Fibroblast of upper back skin (primary cell): ENCODE data around the gene VASP.
"Not testable (repeated sequence)": the region's sequence is repeated elsewhere in the genome, so short reads cannot be mapped to it uniquely, and the experiment has no call there.

Source experiments
- DNase-seq: peaks from one replicate; pipeline ENCODE4 v3.0.0-alpha.2; 2013

The VASP gene

DNA sequence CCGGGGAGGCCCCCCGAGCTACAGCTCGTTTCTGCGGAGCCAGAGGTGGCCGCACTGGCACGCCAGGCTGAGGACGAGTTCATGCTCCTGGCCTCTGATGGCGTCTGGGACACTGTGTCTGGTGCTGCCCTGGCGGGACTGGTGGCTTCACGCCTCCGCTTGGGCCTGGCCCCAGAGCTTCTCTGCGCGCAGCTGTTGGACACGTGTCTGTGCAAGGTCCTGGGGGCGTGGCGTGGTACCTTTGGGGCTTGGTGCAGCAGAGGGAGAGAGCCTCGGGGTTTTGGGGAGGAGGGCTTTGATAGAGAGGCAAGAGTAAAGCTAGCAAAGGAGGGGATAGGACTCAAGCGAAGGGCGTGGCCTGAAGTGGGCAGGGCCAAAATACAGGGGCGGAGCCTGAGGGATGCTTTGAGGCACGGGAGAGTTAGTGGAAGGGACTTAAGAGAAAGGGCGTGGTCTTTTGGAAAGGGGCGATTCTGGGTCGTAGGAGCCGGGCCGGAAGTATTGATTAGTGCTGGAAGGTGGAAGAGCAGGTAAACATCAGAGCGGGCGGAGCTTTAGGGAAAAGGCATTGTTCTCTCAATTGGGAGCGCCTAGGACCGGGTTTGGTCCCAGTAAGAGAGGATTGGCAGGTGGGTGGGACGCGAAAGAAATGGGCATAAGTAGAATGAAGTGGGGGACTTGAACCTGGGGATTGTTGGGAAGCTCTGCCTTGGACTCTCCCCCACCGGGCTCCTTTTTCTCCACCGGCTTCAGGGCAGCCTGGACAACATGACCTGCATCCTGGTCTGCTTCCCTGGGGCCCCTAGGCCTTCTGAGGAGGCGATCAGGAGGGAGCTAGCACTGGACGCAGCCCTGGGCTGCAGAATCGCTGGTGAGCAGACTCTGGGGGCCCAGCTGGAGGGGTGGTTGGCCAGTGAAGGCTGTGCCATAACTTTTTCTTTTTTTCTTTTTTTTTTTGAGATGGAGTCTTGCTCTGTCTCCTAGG lies 7.8 kb upstream of the VASP start:
- DNase-seq, result no peak

DNA sequence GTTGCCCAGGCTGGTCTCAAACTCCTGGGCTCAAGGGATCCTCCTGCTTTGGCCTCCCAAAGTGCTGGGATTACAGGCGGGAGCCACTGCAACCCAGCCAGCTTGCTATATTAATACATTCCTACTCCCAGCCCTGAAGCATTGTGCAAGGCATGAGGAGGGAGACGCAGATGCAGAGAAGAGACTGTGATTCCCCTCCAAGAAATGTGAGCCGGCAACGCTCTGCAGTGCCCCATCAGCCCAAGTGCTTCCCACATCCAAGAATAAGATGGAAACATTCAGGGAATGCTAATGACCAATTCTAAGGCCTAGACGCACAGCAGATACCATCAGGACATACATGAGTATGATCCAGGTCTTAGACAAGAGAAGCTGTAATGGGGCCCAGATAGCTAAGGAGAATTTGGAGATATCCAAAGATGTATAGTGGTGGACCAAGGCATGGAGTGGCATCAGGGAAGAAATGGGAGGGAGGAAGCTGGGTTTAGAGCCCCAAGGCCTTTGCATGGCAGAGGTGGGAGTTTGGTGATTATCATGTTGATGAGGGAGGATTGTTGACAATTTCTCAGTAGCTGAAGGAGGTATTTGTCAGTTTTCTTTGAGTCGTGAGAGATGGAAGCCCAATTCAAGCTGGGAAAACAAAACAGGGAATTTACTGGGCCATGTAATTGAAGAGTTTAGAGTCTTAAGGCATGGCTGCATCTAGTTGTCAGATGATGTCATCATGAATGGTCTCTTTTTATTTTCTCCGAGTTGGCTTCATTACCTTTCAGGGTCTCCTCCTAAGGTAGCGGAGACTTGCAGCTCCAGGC lies 6.2 kb upstream of the VASP start:
- DNase-seq, result no peak

DNA sequence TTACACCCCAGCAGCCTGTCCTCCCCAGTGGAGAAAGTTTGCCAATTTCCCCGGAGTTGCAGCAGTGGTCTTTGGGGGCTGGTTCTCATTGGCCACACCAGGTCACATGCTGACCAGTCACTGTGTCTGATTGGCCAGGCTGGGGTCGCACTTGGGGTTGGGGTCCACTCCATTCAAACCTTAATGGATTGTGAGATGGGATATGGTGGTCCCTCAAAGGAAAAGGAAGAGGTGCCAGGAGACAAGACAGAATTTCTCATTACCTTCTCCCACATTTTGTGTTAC lies 5.6 kb upstream of the VASP start:
- no peak for DNase-seq

DNA sequence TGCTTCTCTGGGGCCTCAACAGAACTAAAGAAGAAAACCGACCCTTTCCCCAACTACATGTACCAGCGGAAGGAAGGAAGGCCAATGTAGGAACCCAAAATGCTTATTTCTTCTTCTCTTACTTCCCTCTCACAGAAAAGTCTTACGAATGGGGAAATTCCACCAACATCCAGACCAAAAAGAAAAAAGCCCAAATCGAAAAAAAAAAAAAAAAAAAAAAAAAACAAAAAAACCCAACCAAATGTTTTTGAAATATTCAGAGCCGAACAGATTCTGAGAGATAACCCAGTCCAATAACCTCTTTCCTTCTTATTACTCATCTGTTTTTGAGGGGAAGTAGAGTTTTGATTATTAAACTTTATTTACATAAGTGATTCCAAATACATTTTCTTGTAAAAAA lies 5.2 kb upstream of the VASP start:
- no peak for DNase-seq

DNA sequence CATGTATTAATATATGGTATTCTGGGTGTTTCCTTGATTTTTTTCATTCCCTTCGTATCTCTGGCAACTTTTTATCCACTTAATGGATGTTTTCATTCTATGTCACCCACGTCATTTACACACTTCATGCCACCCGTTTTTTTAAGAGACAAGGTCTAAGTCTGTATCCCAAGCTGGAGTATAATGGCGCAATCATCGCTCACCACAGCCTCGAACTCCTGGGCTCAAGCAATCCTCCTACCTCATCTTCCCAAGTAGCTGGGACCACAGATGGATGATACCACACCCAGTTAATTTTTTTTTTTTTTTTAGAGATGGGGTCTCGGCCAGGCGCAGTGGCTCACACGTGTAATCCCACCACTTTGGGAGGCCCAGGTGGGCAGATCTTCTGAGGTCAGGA lies 3.4 kb upstream of the VASP start:
- DNase-seq, result no peak

DNA sequence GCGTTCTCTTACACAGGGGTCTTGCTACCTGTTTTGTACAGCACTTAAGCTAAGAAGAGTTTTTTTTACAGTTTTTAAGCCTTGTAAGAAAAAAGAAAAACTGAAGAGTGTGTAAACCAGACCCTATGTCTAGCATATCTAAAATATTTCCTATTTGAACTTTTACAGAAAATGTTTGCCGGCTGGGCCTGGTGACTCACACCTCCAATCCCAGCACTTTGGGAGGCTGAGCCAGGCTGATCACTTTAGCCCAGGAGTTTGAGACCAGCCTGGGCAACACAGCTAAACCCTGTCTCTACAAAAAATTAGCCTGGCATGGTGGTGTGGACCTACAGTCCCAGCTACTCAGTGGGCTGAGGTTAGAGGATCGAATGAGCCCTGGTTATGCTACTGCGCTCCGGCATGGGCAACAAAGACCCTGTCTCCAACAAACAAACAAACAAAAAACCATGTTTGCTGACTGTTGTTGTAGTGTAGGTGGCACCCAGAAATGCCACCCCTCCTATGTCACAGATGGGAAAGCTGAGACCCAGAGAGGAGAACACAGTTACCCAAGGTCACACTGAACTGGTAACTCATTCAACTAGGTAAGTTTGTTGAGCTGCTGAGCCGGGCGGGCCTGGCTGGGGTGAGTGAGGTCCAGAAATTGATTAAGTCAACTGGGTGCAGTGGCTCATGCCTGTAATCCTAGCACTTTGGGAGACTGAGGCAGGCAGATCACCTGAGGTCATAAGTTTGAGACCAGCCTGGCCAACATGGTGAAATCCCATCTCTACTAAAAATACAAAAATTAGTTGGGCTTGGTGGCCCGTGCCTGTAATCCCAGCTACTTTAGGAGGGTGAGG lies 1.9 kb upstream of the VASP start:
- DNase-seq, result peak; percentile 55

DNA sequence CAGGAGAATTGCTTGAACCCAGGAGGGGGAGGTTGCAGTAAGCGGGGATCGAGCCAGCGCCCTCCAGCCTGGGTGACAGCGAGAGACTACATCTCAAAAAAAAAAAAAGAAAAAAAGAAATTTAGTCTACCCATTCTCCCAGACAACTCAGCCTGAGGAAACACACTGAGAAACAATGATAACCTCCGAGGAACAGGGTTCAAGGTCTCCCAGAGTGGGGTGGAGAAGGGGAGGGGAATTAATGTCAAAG lies 1.4 kb upstream of the VASP start:
- no peak for DNase-seq

DNA sequence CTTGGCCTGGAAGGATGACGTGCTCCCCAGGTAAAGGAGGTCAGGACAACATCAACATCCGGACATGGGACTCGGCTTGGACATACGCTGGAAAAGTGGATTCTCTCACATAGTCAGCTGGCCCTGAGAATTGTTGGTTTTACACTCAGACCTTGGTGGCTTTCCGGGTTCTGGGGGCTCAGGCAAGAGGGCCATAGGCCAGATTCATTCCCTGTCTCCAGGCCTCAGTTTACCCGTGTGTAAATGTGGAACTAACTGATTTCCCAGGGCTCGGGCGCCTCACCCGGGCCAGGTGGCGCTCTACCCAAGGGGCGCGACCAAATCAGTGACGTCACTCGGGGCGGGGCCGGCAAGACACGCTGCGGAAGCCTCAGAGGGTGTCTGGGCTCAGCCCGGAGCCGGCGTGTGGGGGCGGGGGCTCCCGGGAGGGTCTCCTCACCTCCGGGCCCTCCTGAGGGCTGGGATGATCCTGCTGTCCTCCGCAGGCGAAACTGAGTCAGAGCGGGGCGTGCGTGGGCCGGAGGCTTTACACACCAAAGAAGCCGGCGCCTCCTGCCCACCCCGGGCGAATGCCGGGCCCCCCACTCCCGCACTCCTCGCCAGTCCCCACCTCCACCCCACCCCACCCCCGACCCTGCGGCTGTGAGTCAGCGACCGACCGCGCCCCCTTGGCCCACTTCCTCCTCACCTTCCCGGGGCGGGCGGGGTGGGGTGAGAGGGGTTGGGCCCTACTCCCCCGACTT lies 862 bp upstream of the VASP start:
- DNase-seq, result peak; percentile 92

DNA sequence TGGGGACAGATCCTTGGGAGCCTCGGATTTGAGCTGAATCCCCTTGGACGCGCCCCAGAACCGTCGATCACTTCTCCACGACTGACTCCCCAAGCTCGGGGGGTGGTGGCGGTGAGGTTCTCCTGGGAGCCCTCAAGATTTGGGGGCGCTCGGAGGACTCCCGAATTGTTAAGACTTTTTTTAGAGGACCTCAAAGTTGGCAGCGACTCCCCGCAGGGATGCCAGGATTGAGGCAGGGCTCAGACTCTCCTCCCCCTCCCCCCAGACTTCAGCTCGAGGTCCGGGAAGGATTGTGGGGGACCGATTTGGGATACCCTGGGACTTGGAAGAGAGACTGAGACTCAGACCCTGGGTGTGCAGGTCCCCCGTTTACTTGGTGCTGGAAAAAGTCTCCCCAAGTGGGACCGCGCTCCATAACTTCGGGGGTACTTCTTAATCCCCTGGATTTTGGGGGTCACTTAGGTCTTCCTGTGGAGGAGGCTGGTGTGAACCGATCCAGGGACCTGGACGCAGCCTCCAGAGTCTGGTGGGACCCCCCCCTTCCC lies 665 bp downstream of the VASP start:
- no peak for DNase-seq

DNA sequence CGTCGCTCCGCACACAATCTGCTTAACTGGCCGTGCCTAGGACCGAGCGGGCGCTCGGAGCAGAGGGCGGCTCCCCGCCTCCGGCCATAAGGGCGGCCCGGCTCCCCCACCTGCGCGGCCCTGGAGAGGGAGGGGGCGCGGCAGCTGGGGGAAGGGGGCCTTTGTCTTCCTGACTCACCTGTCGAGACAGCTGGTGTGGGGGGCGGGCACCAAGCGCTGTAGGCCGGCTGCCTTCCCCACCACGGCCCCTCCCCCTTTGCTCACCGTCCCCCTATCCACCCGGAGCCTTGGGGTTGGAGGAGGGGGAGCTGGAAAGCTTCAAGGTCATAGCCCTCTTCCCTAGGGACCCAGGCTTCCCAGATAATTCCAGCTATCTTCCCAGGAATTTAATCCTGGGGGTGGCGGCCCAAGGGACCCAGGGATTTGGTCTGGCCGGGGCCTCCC lies 1.2 kb downstream of the VASP start:
- peak; percentile 44 for DNase-seq

DNA sequence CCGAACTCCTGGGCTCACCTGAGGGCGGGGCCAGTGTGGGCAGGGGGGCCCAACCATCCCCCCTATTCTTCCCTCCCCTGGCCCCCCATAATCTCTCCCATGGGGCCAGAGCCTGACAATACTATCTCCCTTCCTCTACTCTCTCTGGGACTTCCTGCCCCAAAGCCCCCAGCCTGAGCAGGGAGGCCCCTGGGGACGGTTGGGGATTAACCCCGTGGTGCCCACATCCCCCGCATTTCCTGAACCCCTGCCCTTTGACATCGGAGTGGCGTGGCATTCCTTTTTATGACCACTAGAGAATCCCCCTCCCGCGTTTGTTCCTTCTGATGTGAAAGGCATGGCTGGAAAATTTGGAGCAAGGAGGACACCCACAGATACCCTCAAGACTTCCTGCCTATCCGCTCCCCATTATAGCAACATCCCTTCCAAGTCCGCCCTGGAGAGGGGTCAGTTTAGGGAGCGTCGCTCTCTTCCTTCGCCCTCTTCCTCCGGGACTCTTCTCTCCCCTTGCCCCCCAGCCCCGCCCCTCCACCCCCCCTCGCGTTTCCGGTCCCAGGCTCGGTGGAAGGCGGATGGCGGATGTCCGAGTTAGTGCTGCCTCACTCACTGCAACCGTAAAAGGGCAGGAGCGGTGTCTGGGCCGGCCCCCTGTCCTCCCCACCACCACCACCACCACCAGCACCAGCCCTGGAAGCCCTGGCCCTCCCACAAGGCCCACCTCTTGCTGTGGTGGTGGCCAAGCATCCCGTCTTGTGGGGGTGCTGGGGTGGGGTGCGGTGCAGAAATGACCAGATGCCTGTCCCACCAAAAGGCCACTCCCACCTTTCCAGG lies 1.8 kb downstream of the VASP start:
- DNase-seq, result peak; percentile 66

DNA sequence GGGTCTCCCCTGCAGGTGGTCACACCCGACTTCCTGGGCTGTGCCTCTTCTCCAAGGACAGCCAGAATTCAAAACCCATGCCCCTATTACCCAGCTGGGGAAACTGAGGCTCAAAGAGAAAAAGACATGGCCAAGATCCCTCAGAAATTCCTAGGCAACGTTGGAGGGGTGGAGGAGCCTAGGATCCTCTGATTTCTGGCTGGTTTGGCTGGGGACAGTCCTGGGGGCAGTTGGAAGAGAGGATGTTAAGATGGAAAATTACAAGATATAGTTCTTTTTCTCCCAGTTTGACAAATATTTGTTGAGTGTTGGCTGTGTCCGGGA lies 2.4 kb downstream of the VASP start:
- no peak for DNase-seq

DNA sequence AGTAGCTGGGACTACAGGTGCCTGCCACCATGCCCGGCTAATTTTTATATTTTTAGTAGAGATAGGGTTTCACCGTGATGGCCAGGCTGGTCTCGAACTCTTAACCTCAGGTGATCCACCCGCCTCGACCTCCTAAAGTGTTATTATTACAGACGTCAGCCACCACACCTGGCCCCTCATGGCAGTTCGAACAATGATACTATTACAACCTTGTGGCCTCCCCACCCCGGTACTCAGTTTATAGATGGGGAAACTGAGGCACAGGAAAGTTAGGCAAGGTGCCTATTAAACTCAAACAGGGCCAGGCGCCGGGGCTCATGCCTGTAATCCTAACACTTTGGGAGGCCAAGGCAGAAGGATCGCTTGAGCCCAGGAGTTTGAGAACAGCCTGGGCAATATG lies 3.1 kb downstream of the VASP start:
- not testable (repeated sequence) for DNase-seq

DNA sequence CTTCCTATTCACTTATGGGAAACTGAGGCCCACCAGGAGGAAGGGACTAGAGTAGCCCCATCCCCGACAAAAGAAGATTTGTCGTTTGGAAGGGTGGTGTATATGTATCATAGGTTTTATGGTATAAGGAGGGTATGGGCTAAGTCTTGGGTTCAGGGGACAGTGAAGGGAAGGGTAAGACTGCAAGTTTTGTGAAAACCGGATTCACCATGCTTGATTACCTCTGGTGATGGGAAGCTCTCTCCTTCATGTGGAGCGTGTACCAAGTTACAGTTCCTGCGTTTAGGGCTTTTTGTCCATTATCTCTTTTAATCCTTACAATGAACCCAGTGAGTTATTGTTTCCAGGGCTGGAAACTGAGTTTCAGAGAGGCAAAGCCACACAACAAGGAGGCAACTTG lies 3.8 kb downstream of the VASP start:
- no peak for DNase-seq

DNA sequence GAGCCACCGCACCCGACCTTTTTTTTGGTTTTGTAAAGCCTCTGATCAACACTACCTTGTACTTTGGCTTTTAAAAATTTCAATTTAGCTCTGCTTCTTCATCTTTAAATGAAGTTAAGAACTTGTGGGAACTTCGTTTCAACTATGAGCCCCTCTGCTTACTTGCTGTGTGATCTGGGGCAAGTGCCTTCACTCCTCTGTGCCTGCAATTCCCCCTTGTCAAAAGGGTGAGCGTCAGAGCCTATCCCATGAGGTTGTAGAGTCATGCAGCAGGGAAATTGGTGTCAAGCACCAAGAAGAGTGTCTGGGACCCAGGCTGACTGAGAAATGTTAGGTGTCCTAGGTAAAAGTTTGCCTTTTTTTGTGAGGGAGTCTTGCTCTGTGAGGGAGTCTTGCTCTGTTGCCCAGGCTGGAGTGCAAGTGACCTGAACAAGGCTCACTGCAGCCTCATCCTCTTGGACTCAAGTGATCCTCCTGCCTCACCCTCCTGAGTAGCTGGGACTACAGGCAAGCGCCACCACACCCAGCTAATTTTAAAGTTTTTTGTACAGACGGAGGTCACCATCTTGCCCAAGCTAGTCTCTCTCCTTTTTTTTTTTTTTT lies 5.7 kb downstream of the VASP start:
- DNase-seq, result no peak

DNA sequence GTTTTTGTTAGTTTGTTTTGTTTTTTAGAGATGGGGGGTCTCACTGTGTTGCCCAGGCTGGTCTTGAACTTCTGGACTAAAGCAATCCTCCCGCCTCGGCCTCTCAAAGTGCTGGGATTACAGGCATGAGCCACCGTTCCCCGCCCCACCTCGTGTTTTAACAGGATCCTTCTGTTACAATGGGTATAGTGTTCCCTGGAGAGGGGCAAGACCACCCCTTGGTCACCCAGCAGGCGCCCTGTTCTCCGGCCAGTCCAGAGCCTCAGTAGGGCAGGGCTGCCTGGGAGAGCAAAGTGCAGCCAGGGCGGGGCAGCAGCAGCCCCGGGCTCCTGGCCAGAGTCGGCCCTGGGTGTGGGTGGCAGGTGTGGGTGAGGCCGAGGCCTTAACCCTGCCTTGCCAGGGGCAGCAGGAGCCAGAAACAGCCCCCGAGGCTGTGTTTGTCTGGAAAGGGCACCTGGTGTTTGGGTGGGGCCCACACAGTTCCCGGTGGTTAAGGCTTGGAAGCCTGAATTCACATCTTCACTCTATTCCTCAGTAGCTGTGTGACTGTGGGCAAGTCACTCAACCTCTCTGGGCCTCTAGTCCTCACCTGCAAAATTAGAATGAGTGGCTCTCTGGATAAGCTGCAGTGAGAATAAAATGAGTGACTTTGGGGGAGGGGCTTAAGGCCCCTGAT lies 7.2 kb downstream of the VASP start:
- DNase-seq, result no peak

DNA sequence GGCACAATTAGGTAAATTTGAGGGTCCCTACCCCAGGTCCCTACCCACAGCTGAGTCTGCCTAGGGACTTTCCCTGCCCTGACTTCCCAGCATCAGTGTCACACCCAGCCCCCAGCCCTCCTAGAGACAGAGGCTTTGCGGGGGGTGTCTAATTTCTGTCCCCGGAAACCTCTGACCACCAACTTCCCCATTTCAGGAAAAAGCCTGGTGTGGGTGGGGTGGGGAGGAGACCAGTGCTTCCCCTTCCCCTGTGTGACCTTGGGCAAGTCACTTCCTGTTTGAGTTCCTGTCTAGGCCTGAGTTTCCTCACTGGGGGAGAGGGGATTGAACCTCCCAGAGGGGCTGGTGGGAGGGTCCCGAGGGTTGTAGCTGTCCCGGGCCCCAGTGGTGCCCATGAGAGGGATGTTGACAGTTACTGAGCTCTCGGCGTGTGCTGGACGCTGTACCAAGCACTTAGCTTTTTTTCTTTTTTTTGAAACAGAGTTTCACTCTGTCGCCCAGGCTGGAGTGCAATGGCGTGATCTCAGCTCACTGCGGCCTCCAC lies 7.9 kb downstream of the VASP start:
- DNase-seq, result no peak

DNA sequence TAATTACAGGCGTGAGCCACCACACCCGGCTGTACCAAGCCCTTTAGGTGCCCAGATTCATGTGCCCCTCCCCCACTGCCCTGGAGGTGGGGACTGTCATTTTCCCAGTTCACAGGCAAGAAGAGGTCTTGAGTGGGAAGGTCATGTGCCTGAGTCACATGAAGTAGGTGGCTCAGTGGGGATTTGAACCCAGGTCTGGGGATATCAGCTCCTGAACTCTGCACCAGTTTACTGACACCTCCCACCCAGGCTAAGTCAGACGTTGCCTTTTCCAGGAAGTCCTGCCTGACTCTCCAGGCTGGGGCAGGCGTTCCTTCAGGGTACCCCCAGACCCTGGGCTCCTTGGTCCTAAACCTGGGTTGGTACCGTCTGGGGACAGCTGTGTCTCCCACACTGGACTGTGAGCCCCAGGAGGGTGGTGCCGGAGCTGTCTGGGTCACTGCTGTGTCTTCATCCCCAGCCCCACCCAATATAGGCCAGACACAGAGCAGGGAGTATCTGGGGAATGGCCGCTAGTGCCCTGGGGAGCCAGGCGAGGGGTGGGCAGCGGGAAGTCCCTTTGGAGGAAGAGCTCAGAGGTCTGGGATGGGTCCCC lies 8.6 kb downstream of the VASP start:
- no peak for DNase-seq

DNA sequence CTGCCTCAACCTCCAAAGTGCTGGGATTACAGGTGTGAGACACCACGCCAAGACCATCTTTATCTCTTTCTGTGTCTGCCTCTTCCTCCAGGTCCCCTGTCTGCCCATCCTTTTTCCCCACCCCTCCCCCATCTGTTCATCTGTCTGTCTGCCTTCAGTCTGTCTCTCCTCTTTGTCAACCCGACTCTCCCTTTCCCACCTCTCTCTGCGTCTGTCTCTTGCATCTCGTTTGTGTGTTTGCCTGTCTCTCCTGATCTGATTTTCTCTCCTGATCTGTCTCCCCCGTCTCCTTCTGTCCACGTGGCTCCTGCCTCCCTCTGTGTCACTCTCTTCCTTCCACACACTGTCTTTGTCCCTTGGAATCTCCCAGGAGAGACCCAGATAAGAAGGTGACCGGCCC lies 10.0 kb downstream of the VASP start:
- no peak for DNase-seq
